ENCODE results near the gene NAPA.

NAPA gene

GRCh38 chr19:47514869-47515588, at the start of gene NAPA:
Gene NAPA (minus strand): TSS chr19:47515063. CDS start chr19:47514940, 123 bp downstream.
- peak; percentile 100 for DNase-seq

GRCh38 chr19:47564081-47564480, 49.2 kb upstream of the NAPA start:
- DNase-seq = no peak

- no peak for DNase-seq
Measured at GRCh38 chr19:47561440-47562057, 46.7 kb upstream of the NAPA start.

- no peak for DNase-seq
Measured at GRCh38 chr19:47560999-47561398, 46.1 kb upstream of the NAPA start.

GRCh38 chr19:47550129-47550528, 35.3 kb upstream of the NAPA start:
- no peak for DNase-seq

- DNase-seq = no peak
Measured at GRCh38 chr19:47549261-47549862, 34.5 kb upstream of the NAPA start.

- no peak for DNase-seq
Measured at GRCh38 chr19:47547199-47547598, 32.3 kb upstream of the NAPA start.

GRCh38 chr19:47545061-47545948, 30.4 kb upstream of the NAPA start:
- no peak for DNase-seq

- DNase-seq = no peak
Measured at GRCh38 chr19:47544476-47544875, 29.6 kb upstream of the NAPA start.

- no peak for DNase-seq
Measured at GRCh38 chr19:47544075-47544474, 29.2 kb upstream of the NAPA start.

- no peak for DNase-seq
Measured at GRCh38 chr19:47542030-47542475, 27.2 kb upstream of the NAPA start.

- DNase-seq = no peak
Measured at GRCh38 chr19:47541518-47541917, 26.7 kb upstream of the NAPA start.

GRCh38 chr19:47540748-47541147, 25.9 kb upstream of the NAPA start:
- DNase-seq = no peak

- no peak for DNase-seq
Measured at GRCh38 chr19:47539747-47540311, 25.0 kb upstream of the NAPA start.

- no peak for DNase-seq
Measured at GRCh38 chr19:47538812-47539211, 23.9 kb upstream of the NAPA start.

GRCh38 chr19:47537493-47537892, 22.6 kb upstream of the NAPA start:
- no peak for DNase-seq

GRCh38 chr19:47534628-47535027, 19.8 kb upstream of the NAPA start:
- DNase-seq = no peak

GRCh38 chr19:47531640-47532387, 17.0 kb upstream of the NAPA start:
- no peak for DNase-seq

GRCh38 chr19:47529018-47529742, 14.3 kb upstream of the NAPA start:
- DNase-seq = no peak

- DNase-seq = no peak
Measured at GRCh38 chr19:47526798-47527197, 11.9 kb upstream of the NAPA start.

- no peak for DNase-seq
Measured at GRCh38 chr19:47523473-47523872, 8.6 kb upstream of the NAPA start.

Measured in SIG-M5 (cell line).